Activated CD4-positive, alpha-beta T cell treated with anti-CD3 and anti-CD28 coated beads for 24 hours (primary cell): ENCODE results near the gene RFX3.

Experiments
- DNase-seq, 2 donors: peaks; one replicate each; pipeline ENCODE4 v3.0.0-alpha.2; 2020; ENCODE audit warnings: low read depth in 2 of 2

RFX3 gene

GRCh38 chr9:3434594-3434993 lies 91.2 kb downstream of the RFX3 start:
- DNase-seq = no peak

DNA sequence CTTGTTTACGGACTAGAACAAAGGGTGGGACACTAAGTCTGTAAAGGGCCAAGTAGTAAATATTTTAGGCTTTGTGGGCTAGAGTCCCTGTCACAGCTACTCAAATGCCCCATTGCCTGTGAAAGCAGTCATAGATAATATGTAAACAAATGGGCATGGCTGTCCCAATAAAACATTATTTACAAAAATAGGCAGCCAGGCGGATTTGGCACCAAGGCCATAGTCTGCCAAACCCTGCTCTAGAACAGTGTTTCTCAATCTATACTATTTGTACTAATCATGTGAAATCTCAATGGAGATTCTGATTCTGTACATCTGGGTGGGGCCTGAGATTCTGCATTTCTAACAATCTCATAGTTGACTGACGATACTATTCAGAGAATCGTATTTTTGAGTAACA lies 92.0 kb downstream of the RFX3 start:
- no peak for DNase-seq

DNA sequence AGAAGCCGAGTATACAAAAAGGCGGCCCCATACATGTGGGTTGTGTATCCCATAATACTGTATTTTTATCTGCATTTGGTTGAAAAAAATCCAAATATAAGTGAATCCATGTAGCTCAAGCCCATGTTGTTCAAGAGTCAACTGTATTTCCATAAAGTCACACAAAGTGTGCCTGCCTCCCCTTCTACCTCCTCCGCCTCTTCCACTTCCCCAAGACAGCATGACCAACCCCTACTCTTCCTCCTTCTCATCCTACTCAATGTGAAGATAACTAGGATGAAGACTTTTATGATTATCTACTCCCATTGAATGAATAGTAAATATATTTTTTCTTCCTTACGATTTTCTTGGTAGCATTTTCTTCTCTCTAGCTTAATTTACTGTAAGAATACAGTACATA lies 92.7 kb downstream of the RFX3 start:
- no peak for DNase-seq

DNA sequence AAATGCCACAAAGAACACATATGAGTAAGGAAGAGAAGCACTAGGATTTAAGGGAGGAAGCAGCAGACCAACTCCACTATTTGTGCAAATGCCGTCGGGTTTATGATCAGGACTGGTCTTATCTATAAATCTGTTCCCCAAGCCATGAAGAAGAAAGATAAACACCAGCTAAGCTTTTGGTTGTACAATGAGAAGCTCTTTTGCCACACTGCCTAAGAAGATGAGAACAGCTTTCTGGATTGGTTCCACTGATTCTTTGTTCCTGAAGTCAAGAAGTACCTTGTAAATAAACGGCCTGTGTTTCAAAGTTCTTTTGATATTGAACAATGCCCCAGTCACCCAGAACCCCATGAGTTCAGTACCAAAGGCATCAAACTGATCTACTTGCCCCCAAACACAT lies 93.9 kb downstream of the RFX3 start:
- DNase-seq = no peak

GRCh38 chr9:3419893-3420292 lies 105.9 kb downstream of the RFX3 start:
- no peak for DNase-seq

DNA sequence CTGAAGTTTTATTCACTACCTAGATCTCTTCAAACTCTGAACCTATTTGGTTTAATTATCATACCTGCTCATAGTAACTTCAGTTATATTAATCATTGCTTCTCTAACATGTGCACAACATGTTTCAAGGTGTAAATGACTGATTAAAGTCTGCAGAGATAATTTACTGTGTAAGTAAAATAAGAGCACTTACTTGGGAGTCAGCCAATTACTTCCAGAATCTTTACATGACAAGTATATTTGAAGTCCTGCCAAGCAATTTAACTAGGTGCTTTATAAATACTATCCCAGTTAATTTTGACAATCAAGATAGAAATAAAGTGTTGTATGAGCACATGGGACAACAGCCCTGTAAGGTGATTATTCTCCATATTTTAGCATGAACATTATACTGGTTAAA lies 109.9 kb downstream of the RFX3 start:
- no peak for DNase-seq

DNA sequence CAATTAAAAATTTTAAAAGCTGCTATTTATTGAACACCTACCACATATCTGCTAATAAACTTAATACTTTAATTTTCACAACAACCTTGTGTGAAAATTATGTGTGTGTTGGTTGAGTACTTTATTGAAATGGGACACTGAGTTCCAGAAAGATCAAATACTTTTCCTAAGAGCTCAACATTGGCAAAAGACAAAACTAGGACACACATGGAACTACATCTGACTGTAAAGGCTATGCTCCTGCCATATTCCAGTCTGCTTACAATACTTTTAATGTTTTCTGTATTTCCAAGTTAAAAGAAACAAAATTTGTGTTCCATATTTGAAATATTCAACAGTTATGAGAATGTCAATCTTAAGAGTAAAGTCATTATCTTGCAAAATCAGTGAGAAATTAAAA lies 111.8 kb downstream of the RFX3 start:
- DNase-seq = no peak

- no peak for DNase-seq
These were observed 115.3 kb downstream of the RFX3 start for GRCh38 chr9:3410461-3410860.

GRCh38 chr9:3409453-3409852 lies 116.3 kb downstream of the RFX3 start:
- no peak for DNase-seq

GRCh38 chr9:3403315-3403714 lies 122.5 kb downstream of the RFX3 start:
- no peak for DNase-seq

GRCh38 chr9:3401221-3401954 lies 124.4 kb downstream of the RFX3 start:
- no peak for DNase-seq

- no peak for DNase-seq
These were observed 127.6 kb downstream of the RFX3 start for GRCh38 chr9:3398232-3398648.

DNA sequence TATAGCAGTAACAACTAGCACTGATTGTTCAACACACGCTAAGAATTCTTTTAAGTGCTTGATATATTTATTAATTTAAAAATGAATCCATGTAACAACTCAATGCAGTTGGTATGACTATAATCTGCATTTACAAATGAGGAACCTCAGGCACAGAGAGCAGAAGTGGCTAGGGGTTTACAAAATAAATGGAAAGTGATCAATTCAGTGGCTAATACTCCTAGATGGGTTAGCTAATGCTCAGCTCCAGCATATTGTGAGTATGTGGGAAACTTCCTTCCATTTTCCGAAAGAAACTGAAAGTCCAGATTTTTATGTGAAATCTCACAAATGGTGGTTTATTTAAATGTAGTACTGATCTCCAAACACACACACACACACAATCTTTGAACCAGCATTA lies 128.0 kb downstream of the RFX3 start:
- DNase-seq = no peak

- no peak for DNase-seq
These were observed 134.4 kb downstream of the RFX3 start for GRCh38 chr9:3391414-3391813.

DNA sequence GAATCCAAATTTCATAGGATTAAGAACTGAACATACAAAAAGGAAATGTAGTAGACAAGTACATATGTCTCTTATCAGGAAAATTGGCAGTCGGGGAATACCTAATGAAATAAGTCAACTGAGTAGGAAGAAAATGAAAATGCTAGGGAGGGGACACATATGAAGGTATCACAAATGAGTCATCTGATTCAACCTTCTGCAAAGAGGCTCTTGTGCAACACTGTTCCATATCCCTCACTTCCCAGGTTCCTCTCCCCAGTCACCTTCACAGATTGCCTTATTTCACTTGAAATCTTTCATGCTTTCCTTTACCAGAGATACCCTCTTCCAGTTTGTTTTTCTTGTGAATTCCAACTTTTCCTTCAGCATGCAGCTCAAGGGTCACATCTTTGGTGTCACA lies 139.0 kb downstream of the RFX3 start:
- no peak for DNase-seq

DNA sequence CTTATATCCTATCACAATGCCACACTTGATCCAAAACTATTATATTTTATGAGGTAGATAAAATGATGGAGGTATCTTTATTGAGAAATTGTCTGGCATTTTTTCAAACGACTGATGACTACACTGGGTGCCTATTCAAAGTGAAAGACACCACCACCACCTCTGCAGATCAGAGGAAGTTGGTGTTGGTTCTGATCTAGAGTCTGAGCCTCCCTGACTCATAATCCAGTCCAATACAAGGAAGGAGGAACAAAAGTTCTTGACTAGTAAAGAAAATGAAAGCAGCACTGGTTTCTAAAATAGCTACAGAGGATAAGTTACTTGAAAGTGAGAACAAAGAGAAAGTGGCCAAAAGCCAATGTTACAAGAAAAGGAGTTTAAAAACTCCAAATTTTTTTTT lies 139.9 kb downstream of the RFX3 start:
- peak; percentile 10 to 44 for DNase-seq

DNA sequence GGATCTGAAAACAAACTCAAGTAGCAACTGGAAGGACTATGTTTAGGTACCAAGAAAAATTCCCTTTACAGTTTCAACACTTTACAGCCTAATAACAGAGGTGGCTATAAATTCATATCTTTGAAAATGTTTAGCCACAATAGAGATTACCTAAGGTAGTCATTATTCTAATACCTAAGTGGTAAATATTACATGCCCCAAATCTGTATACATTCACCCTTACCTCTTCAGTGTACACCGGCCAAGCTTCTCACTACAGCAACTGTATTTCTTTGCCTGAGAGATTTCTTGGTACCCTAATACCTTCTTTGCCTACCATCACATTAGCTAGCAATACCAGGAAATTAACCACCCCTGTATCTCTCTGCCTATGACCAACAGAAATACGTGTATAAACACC lies 154.0 kb downstream of the RFX3 start:
- DNase-seq = no peak

DNA sequence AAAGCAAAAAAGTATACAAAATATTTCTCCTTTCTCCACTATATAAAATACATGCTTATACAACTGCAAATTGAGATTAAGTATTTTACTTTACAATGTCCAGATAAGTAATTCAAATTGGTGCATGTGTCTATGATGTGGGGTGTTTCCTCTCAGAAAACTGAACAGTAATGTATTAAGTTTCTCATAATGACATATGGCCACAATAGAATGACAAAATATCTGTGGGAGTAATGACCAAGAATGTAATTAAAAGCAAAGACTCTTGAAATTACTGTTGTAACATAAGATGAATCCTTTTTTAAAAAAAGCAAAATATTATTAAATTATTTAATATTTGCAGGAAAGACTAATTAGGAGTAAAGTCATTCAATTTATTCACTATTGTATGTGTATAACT lies 155.1 kb downstream of the RFX3 start:
- DNase-seq = no peak

- no peak for DNase-seq
These were observed 158.6 kb downstream of the RFX3 start for GRCh38 chr9:3367185-3367584.

DNA sequence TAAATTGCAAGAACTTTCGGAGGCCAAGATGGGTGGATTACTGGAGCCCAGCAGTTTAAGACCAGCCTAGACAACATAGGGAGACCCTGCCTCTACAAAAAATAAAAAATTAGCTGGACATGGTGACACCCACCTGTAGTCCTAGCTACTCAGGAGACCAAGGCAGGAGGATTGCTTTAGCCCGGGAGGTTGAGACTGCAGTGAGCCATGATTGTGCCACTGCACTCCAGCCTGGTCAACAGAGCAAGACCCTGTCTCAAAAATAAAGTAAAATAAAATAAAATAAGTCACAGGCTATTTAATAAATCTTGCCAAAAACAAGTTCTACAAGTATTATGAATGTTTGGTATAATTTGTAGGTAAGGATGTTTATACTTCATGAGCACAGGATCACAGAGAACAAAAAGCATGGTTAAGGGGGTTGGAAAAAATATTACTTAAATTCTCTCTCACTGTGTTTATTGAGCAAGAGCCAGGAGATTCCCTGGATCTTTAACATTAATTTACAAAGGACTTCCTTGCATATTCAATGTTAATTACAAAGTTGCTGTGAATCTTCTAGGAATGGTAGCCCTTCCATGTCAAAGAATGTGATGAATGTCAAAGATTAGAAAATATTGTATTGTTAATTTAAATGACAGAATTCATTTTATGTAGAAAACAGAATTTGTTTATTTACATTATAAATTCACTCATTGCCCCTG lies 164.0 kb downstream of the RFX3 start:
- DNase-seq = no peak

DNA sequence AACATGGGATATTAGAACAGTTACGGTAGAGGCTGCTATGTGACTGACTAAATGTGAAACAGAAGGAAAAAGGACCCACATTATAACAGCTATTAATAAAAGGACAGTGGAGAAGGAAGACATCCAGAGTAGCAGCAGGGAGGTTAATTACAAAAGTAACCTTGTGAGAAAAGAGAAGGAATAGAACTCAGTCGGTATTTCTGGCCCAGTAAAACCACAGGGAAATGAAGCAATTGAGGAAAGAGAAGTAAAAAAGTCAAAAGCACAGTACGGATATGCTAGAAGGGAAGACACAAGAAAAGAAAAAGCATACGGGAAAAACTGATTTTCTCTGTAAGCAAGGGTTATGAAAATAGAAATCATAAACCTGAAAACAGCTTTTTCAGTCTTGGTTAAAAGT lies 164.7 kb downstream of the RFX3 start:
- DNase-seq = no peak

DNA sequence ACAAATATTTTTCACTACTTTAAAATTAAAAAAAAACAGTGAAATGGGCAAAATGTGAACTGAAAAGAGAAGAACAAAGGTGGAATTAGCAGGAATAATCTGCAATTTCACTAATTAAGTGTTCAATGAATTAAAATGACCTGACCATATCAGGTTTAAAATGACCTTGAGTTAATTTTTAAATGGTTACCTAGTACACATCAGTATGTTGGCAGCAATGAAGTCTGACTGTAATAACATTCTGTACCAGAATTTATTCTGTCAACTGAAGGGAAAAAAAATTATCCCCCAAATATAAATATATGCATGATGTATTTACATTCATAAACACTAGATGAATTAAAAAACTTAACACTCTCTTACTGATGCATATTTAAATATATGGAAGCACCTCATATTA lies 165.6 kb downstream of the RFX3 start:
- no peak for DNase-seq

GRCh38 chr9:3359778-3360177 lies 166.0 kb downstream of the RFX3 start:
- DNase-seq = no peak
